ENCODE data around the gene ALDH3B1.

ALDH3B1 gene

GRCh38 chr11:68030318-68031143, 20.4 kb downstream of the ALDH3B1 start, which contains the start of gene NDUFS8:
Gene NDUFS8, plus strand, starts transcription at chr11:68030681. Its CDS starts 1,471 bp downstream, at chr11:68032152.
- in situ Hi-C loops (cut with MboI; ENCODE audit: low sequenced_read_pairs) = no loop called here

DNA sequence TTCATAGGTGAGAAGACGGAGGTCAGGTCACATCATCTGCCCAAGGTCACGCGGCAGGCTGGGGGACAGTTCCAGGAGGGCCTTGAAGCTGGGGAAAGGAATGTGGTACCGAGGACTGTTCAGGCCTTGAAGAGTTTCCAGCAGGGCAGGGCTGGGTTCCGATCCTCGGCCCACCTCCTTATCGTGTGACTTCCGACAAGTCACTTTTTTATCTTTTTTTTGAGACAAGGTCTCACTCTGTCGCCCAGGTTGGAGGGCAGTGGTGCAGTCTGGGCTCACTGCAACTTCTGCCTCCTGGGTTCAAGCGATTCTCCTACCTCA, 21.0 kb downstream of the ALDH3B1 start:
- in situ Hi-C loops (cut with MboI; ENCODE audit: low sequenced_read_pairs) = no loop called here

DNA sequence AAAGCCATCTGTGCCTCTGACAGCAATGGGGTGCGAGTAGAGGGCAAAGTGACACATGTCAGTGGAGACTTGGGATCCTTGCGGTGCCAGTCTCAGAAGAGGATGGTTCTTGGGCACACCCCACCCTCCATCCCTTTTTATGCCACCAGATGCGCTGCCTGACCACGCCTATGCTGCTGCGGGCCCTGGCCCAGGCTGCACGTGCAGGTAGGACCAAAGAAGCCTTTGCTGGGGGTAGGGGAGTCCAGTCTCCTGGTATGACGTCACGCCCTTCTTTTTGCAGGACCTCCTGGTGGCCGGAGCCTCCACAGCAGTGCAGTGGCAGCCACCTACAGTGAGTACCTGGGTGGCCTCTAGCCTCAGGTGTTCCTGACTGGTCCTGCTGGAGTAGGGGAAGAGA, 21.9 kb downstream of the ALDH3B1 start:
- in situ Hi-C loops (cut with MboI; ENCODE audit: low sequenced_read_pairs) = no loop called here

GRCh38 chr11:68032997-68033707, 23.0 kb downstream of the ALDH3B1 start:
- in situ Hi-C loops (cut with MboI; ENCODE audit: low sequenced_read_pairs) = no loop called here

- in situ Hi-C loops (cut with MboI; ENCODE audit: low sequenced_read_pairs) = no loop called here
These were observed 23.6 kb downstream of the ALDH3B1 start for GRCh38 chr11:68033708-68034045.

- in situ Hi-C loops (cut with MboI; ENCODE audit: low sequenced_read_pairs) = no loop called here
These were observed 25.2 kb downstream of the ALDH3B1 start for GRCh38 chr11:68035266-68035876.

DNA sequence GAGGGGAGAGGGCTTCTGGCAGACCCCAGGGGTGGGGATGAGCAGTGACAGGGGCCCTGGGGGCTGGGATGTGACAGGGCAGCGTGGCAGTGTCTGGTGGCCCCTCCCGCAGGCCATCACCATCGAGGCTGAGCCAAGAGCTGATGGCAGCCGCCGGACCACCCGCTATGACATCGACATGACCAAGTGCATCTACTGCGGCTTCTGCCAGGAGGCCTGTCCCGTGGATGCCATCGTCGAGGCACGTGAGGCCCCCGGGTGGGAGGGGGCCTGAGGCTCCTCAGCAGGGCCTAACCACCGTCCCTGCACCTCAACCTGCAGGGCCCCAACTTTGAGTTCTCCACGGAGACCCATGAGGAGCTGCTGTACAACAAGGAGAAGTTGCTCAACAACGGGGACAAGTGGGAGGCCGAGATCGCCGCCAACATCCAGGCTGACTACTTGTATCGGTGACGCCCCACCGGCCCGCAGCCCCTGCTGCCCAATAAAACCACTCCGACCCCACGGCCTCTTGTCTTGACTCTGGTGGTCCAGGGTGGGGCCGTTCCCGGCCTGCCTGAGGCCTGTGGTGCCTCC, 26.1 kb downstream of the ALDH3B1 start:
- in situ Hi-C loops (cut with MboI; ENCODE audit: low sequenced_read_pairs) = no loop called here

DNA sequence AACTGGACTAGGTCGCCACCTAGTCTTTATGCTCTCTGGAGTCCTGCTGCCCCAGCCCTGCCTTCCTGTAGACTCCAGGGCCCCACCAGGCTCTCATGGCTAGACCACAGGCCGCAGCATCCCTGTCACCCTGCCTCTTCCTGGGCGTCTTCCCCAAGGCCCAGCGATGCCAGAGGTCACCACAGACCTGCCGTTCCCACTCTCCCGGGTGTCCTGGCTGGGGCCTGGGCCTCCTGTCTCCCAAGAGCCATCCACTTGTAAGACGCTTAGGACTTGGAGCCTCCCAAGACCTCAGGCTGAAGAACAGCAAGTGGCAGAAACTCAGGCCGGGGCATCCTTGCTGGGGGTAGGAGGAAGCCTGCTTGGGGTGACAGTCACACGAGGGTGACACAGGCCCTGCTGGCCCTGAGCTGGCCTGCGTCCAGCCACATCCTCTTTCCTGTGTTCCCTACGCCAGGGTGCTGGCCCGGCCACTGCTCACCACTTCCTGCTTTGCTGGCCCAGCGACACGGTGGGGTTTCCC, 26.7 kb downstream of the ALDH3B1 start:
- in situ Hi-C loops (cut with MboI; ENCODE audit: low sequenced_read_pairs) = no loop called here

- in situ Hi-C loops (cut with MboI; ENCODE audit: low sequenced_read_pairs) = no loop called here
These were observed 27.5 kb downstream of the ALDH3B1 start for GRCh38 chr11:68037411-68038225.

- in situ Hi-C loops (cut with MboI; ENCODE audit: low sequenced_read_pairs) = no loop called here
These were observed 28.1 kb downstream of the ALDH3B1 start for GRCh38 chr11:68038226-68038717.

DNA sequence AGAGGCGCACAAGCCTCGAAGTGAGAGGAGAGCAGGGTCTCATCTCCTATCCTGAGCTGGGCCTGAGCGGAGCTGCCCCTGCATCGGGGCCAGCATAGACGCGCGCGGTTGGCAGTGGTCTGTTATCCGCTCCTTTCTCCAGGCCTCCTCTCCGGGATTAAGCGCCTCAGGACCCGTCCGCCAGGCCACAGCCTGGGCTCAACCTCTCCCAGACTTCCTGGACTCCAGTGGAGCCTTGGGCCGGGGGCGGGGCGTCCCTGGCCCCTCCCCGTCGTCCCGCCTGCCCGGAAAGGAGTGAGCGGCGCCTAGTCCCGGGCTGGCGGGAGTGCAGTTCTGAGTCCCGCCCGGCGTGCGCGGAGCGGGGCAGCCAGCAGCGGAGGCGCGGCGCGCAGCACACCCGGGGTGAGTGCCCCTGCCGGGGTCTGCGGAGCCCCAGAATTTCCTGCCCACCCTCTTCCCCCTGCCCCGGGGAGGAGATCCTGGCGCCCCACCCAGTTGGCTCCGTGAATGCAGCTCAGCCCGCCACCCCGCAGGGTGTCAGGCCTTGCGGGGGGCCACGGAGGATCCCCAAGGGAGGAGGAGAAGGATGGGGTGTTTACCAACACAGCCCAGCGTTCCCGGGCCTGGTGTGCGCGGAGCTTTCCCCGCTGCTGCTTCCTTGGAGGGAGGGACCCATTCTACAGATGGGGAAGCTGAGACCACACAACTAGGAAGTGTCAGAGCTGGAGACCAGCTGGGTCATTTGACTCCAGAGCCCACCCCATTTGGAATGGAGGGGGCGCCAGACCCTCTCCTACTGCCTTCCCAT, 28.8 kb downstream of the ALDH3B1 start, which contains the start of gene TCIRG1:
Gene TCIRG1, plus strand, starts transcription at position 308 of the 808 bp plus-strand sequence. CDS start 2,247 bp downstream, outside the sequence.
- in situ Hi-C loops (cut with MboI; ENCODE audit: low sequenced_read_pairs) = no loop called here

GRCh38 chr11:68039526-68040086, 29.5 kb downstream of the ALDH3B1 start:
- in situ Hi-C loops (cut with MboI; ENCODE audit: low sequenced_read_pairs) = no loop called here

DNA sequence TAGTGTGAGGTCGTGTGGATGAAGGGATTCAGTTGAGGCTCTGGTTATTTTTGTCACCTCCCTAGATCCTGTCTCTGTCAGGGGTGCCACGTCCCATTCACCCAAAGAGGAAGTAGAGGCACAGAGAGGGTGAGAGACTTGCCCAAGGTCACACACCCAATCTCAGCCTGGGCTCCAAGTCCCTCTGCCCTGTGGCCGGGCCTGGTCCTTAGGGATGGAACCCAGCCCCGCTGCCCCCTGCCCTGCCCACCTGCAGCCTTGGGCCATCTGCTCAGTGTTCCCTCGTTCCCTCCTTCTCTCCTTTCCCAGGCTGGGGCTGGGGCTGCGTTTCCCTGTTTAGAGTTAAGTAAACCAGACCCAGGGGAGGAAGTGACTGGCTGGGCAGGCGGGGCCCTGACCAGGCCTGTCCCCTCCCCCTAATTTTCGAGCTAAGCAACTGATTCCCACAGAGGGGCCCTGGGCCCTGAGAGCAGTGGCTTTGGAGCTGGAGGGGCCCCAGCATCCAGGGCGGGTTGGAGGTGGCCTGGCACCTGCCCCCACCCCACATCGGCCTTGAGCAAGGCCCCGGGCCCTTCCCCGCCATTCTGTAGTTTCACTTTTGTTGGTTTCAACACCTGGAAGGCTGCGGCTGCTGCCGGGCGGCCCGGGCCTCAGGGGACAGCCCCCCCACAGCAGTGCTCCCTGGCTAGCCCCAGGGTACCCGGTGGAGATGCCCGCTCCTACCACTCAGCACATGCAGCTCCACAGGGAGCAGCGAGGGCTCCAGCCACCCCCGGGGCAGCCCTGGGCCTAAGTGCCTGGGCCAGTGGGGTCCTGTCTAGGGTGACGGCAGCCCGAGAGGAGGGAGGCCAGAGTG, 30.2 kb downstream of the ALDH3B1 start:
- in situ Hi-C loops (cut with MboI; ENCODE audit: low sequenced_read_pairs) = no loop called here

DNA sequence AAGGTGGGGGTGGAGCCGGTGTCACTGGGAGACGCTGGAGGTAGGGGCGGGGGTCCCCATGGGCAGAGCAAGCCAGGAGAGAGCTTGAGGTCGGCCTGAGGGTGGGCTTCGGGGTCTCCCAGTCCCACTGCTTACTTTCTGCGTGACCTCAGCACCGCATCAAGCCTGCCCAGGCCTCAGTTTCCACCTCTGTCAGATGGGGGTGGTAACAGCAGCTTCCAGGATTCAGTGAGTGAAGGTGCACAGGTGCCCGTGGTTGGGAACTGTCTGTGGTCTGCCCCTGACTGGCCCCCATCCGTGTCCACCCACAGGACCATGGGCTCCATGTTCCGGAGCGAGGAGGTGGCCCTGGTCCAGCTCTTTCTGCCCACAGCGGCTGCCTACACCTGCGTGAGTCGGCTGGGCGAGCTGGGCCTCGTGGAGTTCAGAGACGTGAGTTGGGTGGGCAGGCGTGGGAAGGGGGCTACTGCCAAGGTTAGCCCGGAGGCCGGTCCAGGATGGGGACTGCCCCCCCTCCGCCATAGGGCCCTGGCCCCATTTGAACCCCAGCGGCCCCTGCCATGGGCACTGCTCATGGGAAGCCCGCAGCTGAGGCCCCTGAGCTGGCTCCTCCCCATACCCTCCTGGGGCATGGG, 30.9 kb downstream of the ALDH3B1 start:
- in situ Hi-C loops (cut with MboI; ENCODE audit: low sequenced_read_pairs) = no loop called here

DNA sequence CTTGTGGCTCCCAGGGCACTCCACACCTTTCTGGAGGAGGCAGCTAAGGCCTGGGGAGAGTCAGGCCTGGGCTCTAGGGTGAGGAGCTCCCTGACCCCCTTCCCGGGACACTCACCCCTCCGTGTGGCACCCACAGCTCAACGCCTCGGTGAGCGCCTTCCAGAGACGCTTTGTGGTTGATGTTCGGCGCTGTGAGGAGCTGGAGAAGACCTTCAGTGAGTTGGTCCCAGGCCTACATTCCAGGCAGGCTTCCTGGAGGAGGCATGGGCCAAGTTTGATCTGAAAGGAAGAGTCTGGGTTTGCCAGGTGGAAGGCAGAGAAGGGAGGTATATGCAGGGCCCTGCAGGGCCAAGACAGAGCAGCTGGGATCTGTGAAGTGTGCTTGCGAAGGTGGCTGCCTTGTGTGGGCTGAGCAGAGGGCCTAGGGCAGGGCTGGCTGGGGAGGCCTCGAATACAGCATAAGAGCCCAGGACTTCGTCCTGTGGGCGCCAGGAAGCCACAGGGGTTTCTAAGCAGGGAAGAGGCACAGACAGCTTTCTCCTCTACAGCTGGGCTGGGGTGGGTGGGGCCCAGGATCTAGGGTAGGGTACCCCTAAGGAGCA, 31.6 kb downstream of the ALDH3B1 start:
- in situ Hi-C loops (cut with MboI; ENCODE audit: low sequenced_read_pairs) = no loop called here

GRCh38 chr11:68042219-68043028, 32.3 kb downstream of the ALDH3B1 start:
- in situ Hi-C loops (cut with MboI; ENCODE audit: low sequenced_read_pairs) = no loop called here

DNA sequence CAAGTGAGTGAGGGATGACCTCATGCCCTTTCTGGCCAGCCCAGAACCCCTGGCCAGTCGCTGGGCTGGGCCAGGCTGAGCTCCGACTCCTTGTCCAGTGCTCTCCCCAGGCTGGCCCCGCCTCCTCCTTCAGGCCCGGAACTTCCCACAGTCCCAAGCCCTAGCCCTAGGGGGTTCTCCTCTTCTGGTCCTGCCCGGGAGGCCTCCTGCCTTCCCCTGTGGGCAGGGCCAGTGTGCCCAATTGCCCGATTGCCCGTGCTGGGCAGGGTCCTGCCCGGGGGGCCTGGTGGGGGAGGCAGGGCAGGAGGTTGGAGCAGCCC, 32.9 kb downstream of the ALDH3B1 start:
- in situ Hi-C loops (cut with MboI; ENCODE audit: low sequenced_read_pairs) = no loop called here
